Naive B cell (primary cell): ENCODE data around the gene ECHDC1. TPM values are rescaled to one million over a fixed set of nuclear protein-coding genes. Genes with fewer than 3 reads are reported as not detected.

Experiments
- ATAC-seq, 2 donors: fragments of 150-1000 bp; cut with Tn5 transposase; 2 replicates each; pipeline ENCODE4 v1.10.0; 2021; ENCODE audit warnings: low read depth in 2 of 2, mild to moderate bottlenecking in 2 of 2, moderate library complexity in 2 of 2
- DNase-seq: peaks from one replicate; pipeline ENCODE4 v3.0.0; 2022
- H3K27ac Mint-ChIP-seq, 6 donors: one replicate each; pipeline ENCODE4 v1.8.0; 2020 to 2022; ENCODE audit warnings: mild to moderate bottlenecking in 6 of 6, mixed read lengths in 6 of 6, moderate library complexity in 5 of 6, inconsistent platforms in 2 of 6
- H3K27me3 Mint-ChIP-seq, 3 donors: one replicate each; pipeline ENCODE4 v1.8.0; 2021 to 2022; ENCODE audit warnings: mixed read lengths in 3 of 3, mild to moderate bottlenecking in 1 of 3
- H3K36me3 Mint-ChIP-seq, 2 donors: one replicate each; pipeline ENCODE4 v1.8.0; 2020 to 2022; ENCODE audit warnings: mixed read lengths in 2 of 2, inconsistent platforms in 1 of 2, mild to moderate bottlenecking in 1 of 2
- H3K4me1 Mint-ChIP-seq, 3 donors: one replicate each; pipeline ENCODE4 v1.8.0; 2020 to 2022; ENCODE audit warnings: mixed read lengths in 3 of 3, inconsistent platforms in 1 of 3, mild to moderate bottlenecking in 1 of 3, moderate library complexity in 1 of 3
- H3K4me3 Mint-ChIP-seq, 8 donors: one replicate each; pipeline ENCODE4 v1.8.0; 2020 to 2022; ENCODE audit warnings: mild to moderate bottlenecking in 8 of 8, mixed read lengths in 8 of 8, moderate library complexity in 8 of 8, inconsistent platforms in 2 of 8
- H3K9me3 Mint-ChIP-seq, 7 donors: one replicate each; pipeline ENCODE4 v1.8.0; 2020 to 2022; ENCODE audit warnings: mixed read lengths in 7 of 7, mild to moderate bottlenecking in 5 of 7, inconsistent platforms in 2 of 7, moderate library complexity in 1 of 7
- polyA plus RNA-seq, 6 donors: library from polyadenylated mRNA; unstranded; fragments of 300-500 nt; fragmentation: Illumina TruSeq; gene quantifications; one replicate each; pipeline ENCODE4 v1.2.3, GENCODE V29; 2021; ENCODE audit warnings: low read depth in 6 of 6

The ECHDC1 gene
- polyA plus RNA-seq, 6 donors from 2014 or later: 97.9 to 122 (median 102) TPM

- peak overlapping the region; percentile 92 to 100 (median 98) for H3K4me3 Mint-ChIP-seq
- peaks cover 3 to 14% of the 10 kb centered on the region in 2 donors for H3K36me3 Mint-ChIP-seq
- H3K27ac Mint-ChIP-seq: peak overlapping the region; percentile 95 to 99 (median 98)
- H3K27me3 Mint-ChIP-seq: no peaks in the 10 kb centered on the region
- DNase-seq (peak; percentile 67), ATAC-seq (peak; percentile 68 to 69)
- no peaks in the 10 kb centered on the region for H3K9me3 Mint-ChIP-seq
- H3K4me1 Mint-ChIP-seq: peaks cover 28 to 44% (median 36%) of the 10 kb centered on the region in 3 donors
These were observed 76.3 kb downstream of the ECHDC1 start for GRCh38 chr6:127266892-127267645.

GRCh38 chr6:127266178-127266891 is 77.1 kb downstream of the ECHDC1 start, which contains the start of gene RNF146:
TSS of gene RNF146 (plus strand) at chr6:127266864. CDS start at chr6:127280339, 13,475 bp downstream.
- H3K27ac Mint-ChIP-seq: peak within 1 kb of the TSS; percentile 95 to 99 (median 98)
- DNase-seq: peak; percentile 77
- peak within 1 kb of the TSS; percentile 92 to 100 (median 98) for H3K4me3 Mint-ChIP-seq
- peaks cover 0 to 14% of the 10 kb centered on the region in 2 donors for H3K36me3 Mint-ChIP-seq
- no peaks in the 10 kb centered on the region for H3K27me3 Mint-ChIP-seq
- ATAC-seq: peak; percentile 74 to 76
- peaks cover 26 to 42% (median 32%) of the 10 kb centered on the region in 3 donors for H3K4me1 Mint-ChIP-seq
- H3K9me3 Mint-ChIP-seq: no peaks in the 10 kb centered on the region

- H3K27me3 Mint-ChIP-seq: peaks cover 0 to 10% (median 0%) of the 10 kb centered on the region in 3 donors
- no peak overlapping the region for H3K27ac Mint-ChIP-seq
- no peak for ATAC-seq
- H3K4me1 Mint-ChIP-seq: peaks cover 18 to 20% (median 20%) of the 10 kb centered on the region in 3 donors
- H3K4me3 Mint-ChIP-seq: peak overlapping the region in 1 of 8 donors; percentile 31
- H3K9me3 Mint-ChIP-seq: no peaks in the 10 kb centered on the region
- peaks cover 0 to 14% of the 10 kb centered on the region in 2 donors for H3K36me3 Mint-ChIP-seq
- DNase-seq: no peak
These were observed 79.9 kb downstream of the ECHDC1 start for GRCh38 chr6:127263481-127263880.

GRCh38 chr6:127262896-127263295 is 80.5 kb downstream of the ECHDC1 start:
- no peak for ATAC-seq
- peaks cover 12 to 14% (median 14%) of the 10 kb centered on the region in 3 donors for H3K4me1 Mint-ChIP-seq
- peaks cover 0 to 14% of the 10 kb centered on the region in 2 donors for H3K36me3 Mint-ChIP-seq
- H3K27me3 Mint-ChIP-seq: peaks cover 0 to 10% (median 0%) of the 10 kb centered on the region in 3 donors
- H3K4me3 Mint-ChIP-seq: peak overlapping the region in 1 of 8 donors; percentile 50
- H3K9me3 Mint-ChIP-seq: no peaks in the 10 kb centered on the region
- no peak overlapping the region for H3K27ac Mint-ChIP-seq
- no peak for DNase-seq

- Mint-ChIP-seq H3K4me3 (no peak overlapping the region), H3K36me3 (no peaks in the 10 kb centered on the region), H3K27ac (no peak overlapping the region), H3K9me3 (no peaks in the 10 kb centered on the region), H3K4me1 (no peaks in the 10 kb centered on the region), H3K27me3 (peaks cover 5 to 25% (median 13%) of the 10 kb centered on the region in 3 donors)
- no peak for ATAC-seq
- DNase-seq: no peak
These were observed 88.1 kb downstream of the ECHDC1 start for GRCh38 chr6:127255286-127255685.

- DNase-seq: no peak
- H3K36me3 Mint-ChIP-seq: no peaks in the 10 kb centered on the region
- peaks cover 5 to 28% (median 27%) of the 10 kb centered on the region in 3 donors for H3K27me3 Mint-ChIP-seq
- H3K4me3 Mint-ChIP-seq: no peak overlapping the region
- H3K27ac Mint-ChIP-seq: no peak overlapping the region
- H3K9me3 Mint-ChIP-seq: no peaks in the 10 kb centered on the region
- H3K4me1 Mint-ChIP-seq: no peaks in the 10 kb centered on the region
- ATAC-seq: no peak
These were observed 93.8 kb downstream of the ECHDC1 start for GRCh38 chr6:127249621-127250020.

GRCh38 chr6:127247114-127248096 is 96.0 kb downstream of the ECHDC1 start:
- DNase-seq (no peak), ATAC-seq (no peak)
- Mint-ChIP-seq H3K36me3 (no peaks in the 10 kb centered on the region), H3K4me1 (no peaks in the 10 kb centered on the region), H3K27ac (no peak overlapping the region), H3K27me3 (peaks cover 0 to 20% (median 20%) of the 10 kb centered on the region in 3 donors), H3K9me3 (no peaks in the 10 kb centered on the region), H3K4me3 (no peak overlapping the region)

- ATAC-seq (no peak), DNase-seq (no peak)
- no peaks in the 10 kb centered on the region for H3K36me3 Mint-ChIP-seq
- no peak overlapping the region for H3K4me3 Mint-ChIP-seq
- H3K4me1 Mint-ChIP-seq: no peaks in the 10 kb centered on the region
- H3K27ac Mint-ChIP-seq: no peak overlapping the region
- peaks cover 4 to 26% (median 25%) of the 10 kb centered on the region in 3 donors for H3K27me3 Mint-ChIP-seq
- peaks cover 0 to 2% (median 0%) of the 10 kb centered on the region in 7 donors for H3K9me3 Mint-ChIP-seq
These were observed 99.9 kb downstream of the ECHDC1 start for GRCh38 chr6:127243501-127243900.

Other genes with a start within 250 kb of the ECHDC1 start
- gene RSPO3, start 224.9 kb downstream of the ECHDC1 start, polyA plus RNA-seq: not detected
- gene RNF146, start 76.7 kb downstream of the ECHDC1 start, polyA plus RNA-seq: 10 to 100 TPM; 19.0 to 27.6 (median 21.6) TPM
- gene KIAA0408, start 115.8 kb upstream of the ECHDC1 start, polyA plus RNA-seq: not detected
- not detected for gene C6orf58, start 233.6 kb upstream of the ECHDC1 start, polyA plus RNA-seq